HepG2 (cell line): Measurements from ENCODE around the gene CLASRP. TPM values are rescaled to one million over a fixed set of nuclear protein-coding genes. Genes with fewer than 3 reads are reported as not detected.
A peak's percentile ranks its signal among the peaks of the same experiment; 100 is the strongest.

Experiments used
- CHD2 ChIP-seq: IDR thresholded peaks from 2 replicates; pipeline ENCODE4 v1.6.1; 2011; ENCODE audit warnings: low read depth, low read length, improper control_type of control experiment
- HHEX ChIP-seq: IDR thresholded peaks from 2 replicates; pipeline ENCODE4 v1.6.1; 2016; ENCODE audit warnings: control low read depth
- ISL2 ChIP-seq: sonication (generic); formaldehyde crosslinking; IDR thresholded peaks from 2 replicates; pipeline ENCODE4 v1.5.0; 2020; ENCODE audit warnings: missing genetic modification reagents
- KLF6 ChIP-seq: IDR thresholded peaks from 2 replicates; pipeline ENCODE4 v1.8.0; 2016; ENCODE audit warnings: missing biosample characterization, missing genetic modification reagents
- MAF1 ChIP-seq: sonication (generic); formaldehyde crosslinking; IDR thresholded peaks from 2 replicates; pipeline ENCODE4 v1.5.0; 2020; ENCODE audit warnings: missing genetic modification reagents, borderline replicate concordance
- MED1 ChIP-seq: sonication (generic); formaldehyde crosslinking; IDR thresholded peaks from 2 replicates; pipeline ENCODE4 v1.4.0; 2020; ENCODE audit warnings: missing genetic modification reagents
- MEIS1 ChIP-seq: sonication (generic); formaldehyde crosslinking; IDR thresholded peaks from 2 replicates; pipeline ENCODE4 v1.9.0; 2021; ENCODE audit warnings: mild to moderate bottlenecking, missing genetic modification reagents, moderate library complexity, borderline replicate concordance
- RELA ChIP-seq: sonication (generic); formaldehyde crosslinking; IDR thresholded peaks from 2 replicates; pipeline ENCODE4 v1.4.0; 2020; ENCODE audit warnings: missing genetic modification reagents
- TAF15 ChIP-seq: fragments of 200-400 bp; formaldehyde crosslinking; IDR thresholded peaks from one replicate; pipeline ENCODE4 v1.6.1; 2018; ENCODE audit warnings: mild to moderate bottlenecking, low read depth, low read length; ENCODE audit not compliant: poor library complexity, severe bottlenecking
- TBX3 ChIP-seq: fragments of 450-650 bp; IDR thresholded peaks from 2 replicates; pipeline ENCODE4 v1.6.1; 2017; ENCODE audit warnings: antibody characterized with exemption, mild to moderate bottlenecking, inconsistent platforms, borderline replicate concordance
- U2AF2 ChIP-seq: fragments of 200-400 bp; formaldehyde crosslinking; IDR thresholded peaks from 2 replicates; pipeline ENCODE4 v1.6.1; 2017; ENCODE audit warnings: low read depth, mild to moderate bottlenecking, low read length
- YEATS2 ChIP-seq: sonication (generic); formaldehyde crosslinking; IDR thresholded peaks from 2 replicates; pipeline ENCODE4 v1.4.0; 2020; ENCODE audit warnings: missing genetic modification reagents, borderline replicate concordance
- ZBTB49 ChIP-seq: sonication (generic); formaldehyde crosslinking; IDR thresholded peaks from 2 replicates; pipeline ENCODE4 v1.4.0; 2020; ENCODE audit warnings: missing genetic modification reagents, borderline replicate concordance
- ZFP36L2 ChIP-seq: sonication (generic); formaldehyde crosslinking; IDR thresholded peaks from 2 replicates; pipeline ENCODE4 v1.4.0; 2020; ENCODE audit warnings: missing genetic modification reagents
- ZNF256 ChIP-seq: sonication (generic); formaldehyde crosslinking; conservative IDR thresholded peaks from 2 replicates; pipeline ENCODE4 v1.4.0; 2020; ENCODE audit warnings: missing genetic modification reagents
- ZNF274 ChIP-seq: sonication (generic); formaldehyde crosslinking; IDR thresholded peaks from 2 replicates; pipeline ENCODE4 v1.5.1; 2020; ENCODE audit warnings: mild to moderate bottlenecking, missing genetic modification reagents
- ZNF44 ChIP-seq: sonication (generic); formaldehyde crosslinking; IDR thresholded peaks from 2 replicates; pipeline ENCODE4 v1.5.1; 2020; ENCODE audit warnings: mild to moderate bottlenecking, missing genetic modification reagents
- ZNF547 ChIP-seq: sonication (generic); formaldehyde crosslinking; IDR thresholded peaks from 2 replicates; pipeline ENCODE4 v1.5.1; 2020; ENCODE audit warnings: mild to moderate bottlenecking, missing genetic modification reagents
- ZNF607 ChIP-seq: sonication (generic); formaldehyde crosslinking; IDR thresholded peaks from 2 replicates; pipeline ENCODE4 v1.5.1; 2020; ENCODE audit warnings: missing genetic modification reagents, mild to moderate bottlenecking, borderline replicate concordance
- ZNF766 ChIP-seq: sonication (generic); formaldehyde crosslinking; IDR thresholded peaks from 2 replicates; pipeline ENCODE4 v1.5.0; 2020; ENCODE audit warnings: missing genetic modification reagents, borderline replicate concordance
- ZSCAN25 ChIP-seq: sonication (generic); formaldehyde crosslinking; IDR thresholded peaks from 2 replicates; pipeline ENCODE4 v1.8.0; 2022; ENCODE audit warnings: mild to moderate bottlenecking, missing genetic modification reagents
- polyA plus RNA-seq, 8 experiments: library from polyadenylated mRNA; depleted of rRNA in 3 of 8; stranded (reverse) in 7 of 8; unstranded in 1 of 8; fragments of >200 nt; fragmentation: Illumina TruSeq in 4 of 8; extraction: Trizol in 4 of 8; gene quantifications; 2 replicates each; pipeline versions ENCODE4 v1.2.1 to v1.2.3, GENCODE V29; 2011 to 2016; ENCODE audit warnings: low read depth in 4 of 8, missing spikeins in 1 of 8, mixed read lengths in 1 of 8; ENCODE audit not compliant: insufficient read depth in 1 of 8
- total RNA-seq, 5 experiments: library from RNA; depleted of rRNA; stranded (reverse); fragments of >200 nt; fragmentation: Illumina TruSeq; extraction: Trizol; gene quantifications; 2 replicates each; pipeline ENCODE4 v1.2.3, GENCODE V29; 2016; ENCODE audit warnings: low read depth in 1 of 5
- TF ChIP-seq, protein P1 (sequence below), 2 experiments: sonication (generic) in 1 of 2; formaldehyde crosslinking in 1 of 2; IDR thresholded peaks; 2 replicates each; pipeline versions ENCODE4 v1.4.0 to v1.6.1; 2018 to 2020; ENCODE audit warnings: missing genetic modification reagents in 2 of 2, borderline replicate concordance in 1 of 2, low read depth in 1 of 2, mild to moderate bottlenecking in 1 of 2, missing biosample characterization in 1 of 2
- TF ChIP-seq, protein P2 (sequence below): sonication (generic); formaldehyde crosslinking; IDR thresholded peaks from 2 replicates; pipeline ENCODE4 v1.5.0; 2020; ENCODE audit warnings: mild to moderate bottlenecking, missing genetic modification reagents, moderate library complexity

The CLASRP gene
- total and polyA plus RNA-seq, 2 of the 13 experiments (the other 11 are each of a cell fraction or from before 2014, with no cell fraction given): 32.0 to 51.4 TPM

DNA sequence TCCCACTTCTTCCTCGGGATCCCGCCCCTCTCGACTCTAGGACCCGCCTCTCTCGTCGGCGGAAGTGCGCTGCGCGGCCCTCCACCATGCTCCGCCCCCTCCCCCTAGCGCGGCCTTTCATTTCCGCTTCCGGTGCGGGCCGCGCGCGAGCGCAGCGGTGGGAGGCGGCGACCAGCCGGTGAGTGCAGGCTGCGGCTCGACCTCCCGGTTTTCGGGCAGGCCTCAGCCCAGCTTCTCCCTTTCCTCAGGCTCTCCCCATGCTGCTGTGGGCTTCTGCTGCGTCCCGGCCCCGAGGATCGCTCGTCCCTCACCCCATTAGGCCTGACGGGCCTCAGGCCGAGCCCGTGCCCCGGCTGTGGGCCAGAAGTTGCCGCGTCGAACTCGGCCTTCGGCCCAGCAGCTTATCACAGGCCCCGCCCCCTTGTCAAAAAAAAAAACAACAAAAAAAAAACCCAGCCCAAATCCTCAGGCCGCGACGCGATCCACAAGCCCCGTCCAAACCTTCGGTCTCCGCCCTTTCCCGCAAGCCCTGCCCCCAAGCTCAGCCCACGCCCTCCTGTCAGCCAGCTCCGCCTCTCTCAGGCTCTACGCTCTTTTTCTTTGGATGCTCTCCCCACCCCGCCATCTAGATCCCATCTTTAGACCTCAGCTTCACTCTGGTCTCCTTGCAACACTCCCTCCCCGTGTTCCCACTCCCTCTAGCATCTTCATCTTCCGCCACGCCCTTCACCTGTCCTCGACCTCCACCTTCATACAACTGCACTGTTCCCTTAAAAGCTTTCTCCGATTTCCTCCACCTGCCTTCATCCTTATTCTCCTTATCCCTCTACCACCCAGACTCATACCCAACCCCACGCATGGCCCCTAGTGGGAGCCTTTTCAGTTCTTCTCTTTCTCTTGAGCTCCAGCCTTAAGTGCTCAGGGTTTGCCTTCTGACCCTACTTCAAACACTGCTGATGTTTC lies at the start of gene CLASRP (continued):
- TF ChIP-seq MEIS1 (CRISPR knock-in tag) (no peak), CHD2 (0 out of 2 replicates have a peak, but pooled peaks have one; percentile 18), TAF15 (peak; percentile 70), ZNF44 (CRISPR knock-in tag) (no peak), YEATS2 (peak; percentile 89), ZSCAN25 (CRISPR knock-in tag) (peak; percentile 59; the same call in 1 of the 2 replicates), ZNF256 (CRISPR knock-in tag) (0 out of 2 replicates have a peak, but pooled peaks have one; percentile 16), MAF1 (CRISPR knock-in tag) (0 out of 2 replicates have a peak, but pooled peaks have one; percentile 55), ZNF547 (CRISPR knock-in tag) (peak; percentile 93), ZFP36L2 (CRISPR knock-in tag) (0 out of 2 replicates have a peak, but pooled peaks have one; percentile 52), KLF6 (peak; percentile 43; the same call in 1 of the 2 replicates), TBX3 (no peak), RELA (no peak), HHEX (CRISPR knock-in tag) (no peak), ZNF274 (CRISPR knock-in tag) (peak; percentile 74; the same call in 1 of the 2 replicates), ZBTB49 (no peak), ISL2 (CRISPR knock-in tag) (peak; percentile 73; the same call in 1 of the 2 replicates), U2AF2 (no peak), ZNF766 (CRISPR knock-in tag) (0 out of 2 replicates have a peak, but pooled peaks have one; percentile 59), ZNF607 (CRISPR knock-in tag) (0 out of 2 replicates have a peak, but pooled peaks have one; percentile 81), MED1 (CRISPR knock-in tag) (peak; percentile 59; the same call in 1 of the 2 replicates)
- TF ChIP-seq, protein P1, sequence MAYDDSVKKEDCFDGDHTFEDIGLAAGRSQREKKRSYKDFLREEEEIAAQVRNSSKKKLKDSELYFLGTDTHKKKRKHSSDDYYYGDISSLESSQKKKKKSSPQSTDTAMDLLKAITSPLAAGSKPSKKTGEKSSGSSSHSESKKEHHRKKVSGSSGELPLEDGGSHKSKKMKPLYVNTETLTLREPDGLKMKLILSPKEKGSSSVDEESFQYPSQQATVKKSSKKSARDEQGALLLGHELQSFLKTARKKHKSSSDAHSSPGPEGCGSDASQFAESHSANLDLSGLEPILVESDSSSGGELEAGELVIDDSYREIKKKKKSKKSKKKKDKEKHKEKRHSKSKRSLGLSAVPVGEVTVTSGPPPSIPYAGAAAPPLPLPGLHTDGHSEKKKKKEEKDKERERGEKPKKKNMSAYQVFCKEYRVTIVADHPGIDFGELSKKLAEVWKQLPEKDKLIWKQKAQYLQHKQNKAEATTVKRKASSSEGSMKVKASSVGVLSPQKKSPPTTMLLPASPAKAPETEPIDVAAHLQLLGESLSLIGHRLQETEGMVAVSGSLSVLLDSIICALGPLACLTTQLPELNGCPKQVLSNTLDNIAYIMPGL (CRISPR knock-in tag; IDR thresholded peaks at IDR 0.05; ENCODE audit: borderline replicate concordance in 1 of 2, low read depth in 1 of 2): peak; percentile 46 to 66; a peak in 1 of 4 replicates
- TF ChIP-seq, protein P2, sequence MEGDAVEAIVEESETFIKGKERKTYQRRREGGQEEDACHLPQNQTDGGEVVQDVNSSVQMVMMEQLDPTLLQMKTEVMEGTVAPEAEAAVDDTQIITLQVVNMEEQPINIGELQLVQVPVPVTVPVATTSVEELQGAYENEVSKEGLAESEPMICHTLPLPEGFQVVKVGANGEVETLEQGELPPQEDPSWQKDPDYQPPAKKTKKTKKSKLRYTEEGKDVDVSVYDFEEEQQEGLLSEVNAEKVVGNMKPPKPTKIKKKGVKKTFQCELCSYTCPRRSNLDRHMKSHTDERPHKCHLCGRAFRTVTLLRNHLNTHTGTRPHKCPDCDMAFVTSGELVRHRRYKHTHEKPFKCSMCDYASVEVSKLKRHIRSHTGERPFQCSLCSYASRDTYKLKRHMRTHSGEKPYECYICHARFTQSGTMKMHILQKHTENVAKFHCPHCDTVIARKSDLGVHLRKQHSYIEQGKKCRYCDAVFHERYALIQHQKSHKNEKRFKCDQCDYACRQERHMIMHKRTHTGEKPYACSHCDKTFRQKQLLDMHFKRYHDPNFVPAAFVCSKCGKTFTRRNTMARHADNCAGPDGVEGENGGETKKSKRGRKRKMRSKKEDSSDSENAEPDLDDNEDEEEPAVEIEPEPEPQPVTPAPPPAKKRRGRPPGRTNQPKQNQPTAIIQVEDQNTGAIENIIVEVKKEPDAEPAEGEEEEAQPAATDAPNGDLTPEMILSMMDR (CRISPR knock-in tag): no peak
